Activated CD8-positive, alpha-beta T cell treated with anti-CD3 and anti-CD28 coated beads for 36 hours (primary cell): ENCODE measurements around the gene DCC. TPM values are rescaled to one million over a fixed set of nuclear protein-coding genes. Genes with fewer than 3 reads are reported as not detected.

ENCODE experiments used
- ATAC-seq: fragments of 200-7000 bp; cut with Tn5 transposase; one replicate; pipeline ENCODE4 v1.10.0; 2021; ENCODE audit warnings: mild to moderate bottlenecking, moderate library complexity
- CTCF ChIA-PET: fragments of 350-600 bp; sonication (Branson Sonifier 250); formaldehyde crosslinking; loops from one replicate; lab custom pipeline; 2021; ENCODE audit warnings: antibody characterized with exemption; lab: Charles Lee
- POLR2A ChIA-PET: fragments of 350-600 bp; sonication (Branson Sonifier 250); formaldehyde crosslinking; loops from one replicate; lab custom pipeline; 2021; ENCODE audit warnings: antibody characterized with exemption; lab: Charles Lee
- DNase-seq: peaks from one replicate; pipeline ENCODE4 v3.0.0-alpha.2; 2020
- H3K27ac Mint-ChIP-seq: one replicate; pipeline ENCODE4 v1.8.0; 2021; ENCODE audit warnings: mild to moderate bottlenecking, mixed read lengths
- H3K27me3 Mint-ChIP-seq: one replicate; pipeline ENCODE4 v1.8.0; 2021; ENCODE audit warnings: mixed read lengths
- H3K36me3 Mint-ChIP-seq: one replicate; pipeline ENCODE4 v1.8.0; 2021; ENCODE audit warnings: low read depth, mixed read lengths
- H3K4me1 Mint-ChIP-seq: one replicate; pipeline ENCODE4 v1.8.0; 2021; ENCODE audit warnings: low read depth, mixed read lengths
- H3K4me3 Mint-ChIP-seq: one replicate; pipeline ENCODE4 v1.8.0; 2021; ENCODE audit warnings: mild to moderate bottlenecking, moderate library complexity, mixed read lengths
- H3K9me3 Mint-ChIP-seq: one replicate; pipeline ENCODE4 v1.8.0; 2021; ENCODE audit warnings: mixed read lengths
- CTCF ChIP-seq: fragments of 200-600 bp; IDR thresholded peaks from one replicate; pipeline ENCODE4 v1.8.0; 2022; ENCODE audit warnings: antibody characterized with exemption, mild to moderate bottlenecking
- intact Hi-C: fragments of 100-400 bp; cut with micrococcal nuclease; formaldehyde crosslinking; loops from one replicate; pipeline ENCODE4 v1.10.0; 2022
- total RNA-seq, 2 experiments: library from RNA; stranded (reverse); gene quantifications; one replicate each; pipeline ENCODE4 v1.2.3, GENCODE V29; 2021

Gene DCC
- total RNA-seq, 2 experiments from 2014 or later, result not detected

GRCh38 chr18:52850031-52850560, 510.1 kb downstream of the DCC start:
- TF ChIP-seq CTCF, result no peak
- intact Hi-C loops, result no loop called here
- Mint-ChIP-seq H3K36me3 (no peaks in the 10 kb centered on the region), H3K27ac (no peak overlapping the region), H3K4me1 (no peaks in the 10 kb centered on the region), H3K27me3 (no peaks in the 10 kb centered on the region), H3K9me3 (no peaks in the 10 kb centered on the region), H3K4me3 (no peak overlapping the region)
- ChIA-PET POLR2A (no interaction called here), CTCF (no interaction called here)
- no peak for ATAC-seq
- no peak for DNase-seq

GRCh38 chr18:52861558-52861957, 521.6 kb downstream of the DCC start:
- CTCF ChIA-PET, result no interaction called here

GRCh38 chr18:52869349-52869923, 529.4 kb downstream of the DCC start:
- Mint-ChIP-seq H3K27me3 (no peaks in the 10 kb centered on the region), H3K4me3 (no peak overlapping the region), H3K27ac (no peak overlapping the region), H3K36me3 (no peaks in the 10 kb centered on the region), H3K4me1 (no peaks in the 10 kb centered on the region), H3K9me3 (peaks cover 2% of the 10 kb centered on the region)
- no peak for TF ChIP-seq CTCF
- ATAC-seq (no peak), DNase-seq (no peak)
- ChIA-PET POLR2A (no interaction called here), CTCF (no interaction called here)
- intact Hi-C loops, result no loop called here

More at GRCh38 chr18:52861558-52861957, 521.6 kb downstream of the DCC start:
- H3K4me1 Mint-ChIP-seq, result no peaks in the 10 kb centered on the region
- POLR2A ChIA-PET, result no interaction called here
- intact Hi-C loops, result no loop called here
- DNase-seq (no peak), ATAC-seq (no peak)
- no peaks in the 10 kb centered on the region for H3K27me3 Mint-ChIP-seq
- no peak for TF ChIP-seq CTCF
- H3K27ac Mint-ChIP-seq, result no peak overlapping the region
- no peaks in the 10 kb centered on the region for H3K36me3 Mint-ChIP-seq
- no peak overlapping the region for H3K4me3 Mint-ChIP-seq
- no peaks in the 10 kb centered on the region for H3K9me3 Mint-ChIP-seq

GRCh38 chr18:52869942-52870907, 530.2 kb downstream of the DCC start:
- Mint-ChIP-seq H3K4me1 (no peaks in the 10 kb centered on the region), H3K4me3 (no peak overlapping the region), H3K27ac (no peak overlapping the region), H3K27me3 (no peaks in the 10 kb centered on the region), H3K9me3 (peaks cover 2% of the 10 kb centered on the region), H3K36me3 (no peaks in the 10 kb centered on the region)
- ChIA-PET CTCF (no interaction called here), POLR2A (no interaction called here)
- DNase-seq (no peak), ATAC-seq (no peak)
- intact Hi-C loops, result no loop called here
- no peak for TF ChIP-seq CTCF

- ATAC-seq (no peak), DNase-seq (no peak)
- Mint-ChIP-seq H3K27me3 (no peaks in the 10 kb centered on the region), H3K27ac (no peak overlapping the region), H3K9me3 (peaks cover 6% of the 10 kb centered on the region), H3K36me3 (no peaks in the 10 kb centered on the region), H3K4me3 (no peak overlapping the region), H3K4me1 (no peaks in the 10 kb centered on the region)
- no peak for TF ChIP-seq CTCF
- ChIA-PET POLR2A (no interaction called here), CTCF (no interaction called here)
- intact Hi-C loops, result no loop called here
Observed at GRCh38 chr18:52874774-52875173, 534.8 kb downstream of the DCC start.
